Measurements from ENCODE around the gene CTTNBP2. TPM values are rescaled to one million over a fixed set of nuclear protein-coding genes. Genes with fewer than 3 reads are reported as not detected.

Gene CTTNBP2
- total RNA-seq, 2 donors from 2014 or later, result 5.2 to 6.5 TPM

GRCh38 chr7:117803476-117803875, 69.8 kb downstream of the CTTNBP2 start:
- DNase-seq, result no peak
- H3K9ac ChIP-seq (ENCODE audit: extremely low read depth, low read length, poor library complexity, severe bottlenecking), result no peak overlapping the region
- Mint-ChIP-seq H3K4me3 (no peak overlapping the region), H3K9me3 (no peaks in the 10 kb centered on the region), H3K4me1 (peaks cover 5% of the 10 kb centered on the region), H3K27ac (no peak overlapping the region), H3K27me3 (ENCODE audit: insufficient read depth) (no peaks in the 10 kb centered on the region), H3K36me3 (ENCODE audit: low read depth) (no peaks in the 10 kb centered on the region)
- 100% methylated on average over 2 of the region's 2 CpGs; no CpG with 5 or more reads in 1 of the 2 experiments for WGBS, 2 experiments (ENCODE audit: insufficient coverage in 1 of 2, insufficient read length in 1 of 2)
- H3K36me3 ChIP-seq (ENCODE audit: control insufficient read depth, insufficient read depth, low read length), result no peaks in the 10 kb centered on the region
- no peak overlapping the region for H3K27ac ChIP-seq (ENCODE audit: low read depth, low read length)
- no peaks in the 10 kb centered on the region for H3K27me3 ChIP-seq (ENCODE audit: control insufficient read depth, insufficient read depth, low read length, poor library complexity, severe bottlenecking)
- TF ChIP-seq CTCF (conservative IDR thresholded peaks at IDR 0.05), result no peak
- no peaks in the 10 kb centered on the region for H3K9me3 ChIP-seq (ENCODE audit: control insufficient read depth, low read length)
- no peaks in the 10 kb centered on the region for H3K4me1 ChIP-seq (ENCODE audit: control insufficient read depth, insufficient read depth, low read length)
- H3K4me3 ChIP-seq (ENCODE audit: low read length), result no peak overlapping the region

- Mint-ChIP-seq H3K27me3 (ENCODE audit: insufficient read depth) (no peaks in the 10 kb centered on the region), H3K36me3 (ENCODE audit: low read depth) (no peaks in the 10 kb centered on the region), H3K27ac (no peak overlapping the region), H3K4me1 (peaks cover 3% of the 10 kb centered on the region), H3K4me3 (no peak overlapping the region), H3K9me3 (no peaks in the 10 kb centered on the region)
- WGBS, 2 experiments (ENCODE audit: insufficient coverage in 1 of 2, insufficient read length in 1 of 2), result 83 to 85% methylated on average over 1 to 2 of the region's 2 CpGs
- no peak overlapping the region for H3K27ac ChIP-seq (ENCODE audit: low read depth, low read length)
- H3K4me1 ChIP-seq (ENCODE audit: control insufficient read depth, insufficient read depth, low read length), result no peaks in the 10 kb centered on the region
- H3K36me3 ChIP-seq (ENCODE audit: control insufficient read depth, insufficient read depth, low read length), result no peaks in the 10 kb centered on the region
- H3K27me3 ChIP-seq (ENCODE audit: control insufficient read depth, insufficient read depth, low read length, poor library complexity, severe bottlenecking), result no peaks in the 10 kb centered on the region
- H3K4me3 ChIP-seq (ENCODE audit: low read length), result no peak overlapping the region
- no peak overlapping the region for H3K9ac ChIP-seq (ENCODE audit: extremely low read depth, low read length, poor library complexity, severe bottlenecking)
- DNase-seq, result no peak
- TF ChIP-seq CTCF (conservative IDR thresholded peaks at IDR 0.05), result no peak
- no peaks in the 10 kb centered on the region for H3K9me3 ChIP-seq (ENCODE audit: control insufficient read depth, low read length)
Measured at GRCh38 chr7:117802660-117803059, 70.6 kb downstream of the CTTNBP2 start.

- Histone ChIP-seq H3K9me3 (ENCODE audit: control insufficient read depth, low read length) (no peaks in the 10 kb centered on the region), H3K4me3 (ENCODE audit: low read length) (no peak overlapping the region), H3K36me3 (ENCODE audit: control insufficient read depth, insufficient read depth, low read length) (no peaks in the 10 kb centered on the region), H3K9ac (ENCODE audit: extremely low read depth, low read length, poor library complexity, severe bottlenecking) (no peak overlapping the region), H3K4me1 (ENCODE audit: control insufficient read depth, insufficient read depth, low read length) (no peaks in the 10 kb centered on the region), H3K27me3 (ENCODE audit: control insufficient read depth, insufficient read depth, low read length, poor library complexity, severe bottlenecking) (no peaks in the 10 kb centered on the region), H3K27ac (ENCODE audit: low read depth, low read length) (no peak overlapping the region)
- H3K27me3 Mint-ChIP-seq (ENCODE audit: insufficient read depth), result no peaks in the 10 kb centered on the region
- no peak overlapping the region for H3K27ac Mint-ChIP-seq
- WGBS, 2 experiments (ENCODE audit: insufficient coverage in 1 of 2, insufficient read length in 1 of 2), result 88% methylated on average over 1 of the region's 1 CpG; no CpG with 5 or more reads in 1 of the 2 experiments
- no peaks in the 10 kb centered on the region for H3K9me3 Mint-ChIP-seq
- H3K4me1 Mint-ChIP-seq, result peaks cover 3% of the 10 kb centered on the region
- TF ChIP-seq CTCF (conservative IDR thresholded peaks at IDR 0.05), result no peak
- no peak for DNase-seq
- no peaks in the 10 kb centered on the region for H3K36me3 Mint-ChIP-seq (ENCODE audit: low read depth)
- no peak overlapping the region for H3K4me3 Mint-ChIP-seq
Measured at GRCh38 chr7:117800841-117801240, 72.4 kb downstream of the CTTNBP2 start.
